K562 (cell line): Measurements from ENCODE around the gene SAT2. TPM values are rescaled to one million over a fixed set of nuclear protein-coding genes. Genes with fewer than 3 reads are reported as not detected.

Experiments
- CC2D1A ChIP-seq: fragments of 450-650 bp; IDR thresholded peaks from 2 replicates; pipeline ENCODE4 v1.6.1; 2017; ENCODE audit warnings: mild to moderate bottlenecking
- FOXJ2 ChIP-seq: fragments of 200-800 bp; sonication (Bioruptor generic); IDR thresholded peaks from 2 replicates; pipeline ENCODE4 v1.6.1; 2016; ENCODE audit warnings: missing genetic modification characterization, missing compliant biosample characterization
- FUS ChIP-seq: fragments of 200-400 bp; formaldehyde crosslinking; optimal IDR thresholded peaks from 2 replicates; pipeline ENCODE3; 2017; ENCODE audit warnings: low read depth, low read length
- HEY1 ChIP-seq: fragments of 250-450 bp; sonication (Bioruptor Pico); IDR thresholded peaks from 2 replicates; pipeline ENCODE4 v1.5.0; 2020; ENCODE audit warnings: mild to moderate bottlenecking, moderate library complexity, borderline replicate concordance
- HINFP ChIP-seq: fragments of 450-650 bp; conservative IDR thresholded peaks from 2 replicates; pipeline ENCODE4 v1.6.1; 2016; ENCODE audit warnings: missing genetic modification characterization, low read depth, mild to moderate bottlenecking, control low read depth, missing compliant biosample characterization
- IRF1 ChIP-seq: sonication (generic); formaldehyde crosslinking; IDR thresholded peaks from 2 replicates; pipeline ENCODE4 v1.8.0; 2022; ENCODE audit warnings: missing genetic modification reagents, mild to moderate bottlenecking, borderline replicate concordance
- KAT2B ChIP-seq: IDR thresholded peaks from one replicate; pipeline ENCODE4 v1.6.1; 2012; ENCODE audit warnings: low read depth, mild to moderate bottlenecking, control low read depth, inconsistent platforms, low read length, moderate library complexity
- KAT7 ChIP-seq: sonication (generic); formaldehyde crosslinking; IDR thresholded peaks from 2 replicates; pipeline ENCODE4 v1.8.0; 2022; ENCODE audit warnings: missing genetic modification reagents, mild to moderate bottlenecking, borderline replicate concordance
- NFRKB ChIP-seq: fragments of 450-650 bp; IDR thresholded peaks from 2 replicates; pipeline ENCODE4 v1.6.1; 2016; ENCODE audit warnings: low read depth
- POLR3A ChIP-seq: IDR thresholded peaks from 2 replicates; pipeline ENCODE4 v1.6.1; 2011; ENCODE audit warnings: borderline replicate concordance, mild to moderate bottlenecking, moderate library complexity; ENCODE audit not compliant: insufficient read length, insufficient read depth; ENCODE audit errors: extremely low read depth
- PRDM10 ChIP-seq: fragments of 450-650 bp; IDR thresholded peaks from 2 replicates; pipeline ENCODE4 v1.6.1; 2018; ENCODE audit not compliant: partially characterized antibody
- RNF2 ChIP-seq: sonication (generic); IDR thresholded peaks from 2 replicates; pipeline ENCODE4 v1.6.1; 2016
- SAP30 ChIP-seq: fragments of 200-600 bp; sonication (generic); IDR thresholded peaks from 2 replicates; pipeline ENCODE4 v1.6.1; 2012; ENCODE audit warnings: borderline replicate concordance, low read depth, mild to moderate bottlenecking, moderate library complexity, low read length, control low read depth, inconsistent platforms; ENCODE audit not compliant: insufficient read depth, poor library complexity, severe bottlenecking
- SLC30A9 ChIP-seq: fragments of 250-450 bp; sonication (Bioruptor Pico); IDR thresholded peaks from 2 replicates; pipeline ENCODE4 v1.8.0; 2022; ENCODE audit warnings: mild to moderate bottlenecking, moderate library complexity
- TAF1 ChIP-seq: IDR thresholded peaks from 2 replicates; pipeline ENCODE4 v1.6.1; 2011; ENCODE audit warnings: mild to moderate bottlenecking, low read length, moderate library complexity; ENCODE audit not compliant: insufficient read depth, control insufficient read depth, severe bottlenecking; ENCODE audit errors: extremely low read depth
- THAP12 ChIP-seq: fragments of 250-450 bp; sonication (Bioruptor Pico); IDR thresholded peaks from 2 replicates; pipeline ENCODE4 v1.9.0; 2021; ENCODE audit warnings: mild to moderate bottlenecking, inconsistent platforms
- ZFP36 ChIP-seq: fragments of 150-350 bp; IDR thresholded peaks from 2 replicates; pipeline ENCODE4 v1.6.1; 2018; ENCODE audit warnings: low read length, low read depth; ENCODE audit not compliant: partially characterized antibody
- ZNF212 ChIP-seq: fragments of 450-650 bp; formaldehyde crosslinking; IDR thresholded peaks from 2 replicates; pipeline ENCODE4 v1.4.0; 2020; ENCODE audit warnings: mild to moderate bottlenecking
- polyA plus RNA-seq, 8 experiments: library from polyadenylated mRNA; depleted of rRNA in 4 of 8; stranded (reverse) in 5 of 8; unstranded in 3 of 8; fragments of >200 nt; fragmentation: Nextera tagmentation in 2 of 8; fragmentation: Illumina TruSeq in 1 of 8; extraction: Ambion mirVana in 2 of 8; extraction: Trizol in 1 of 8; gene quantifications; 2 replicates each; pipeline versions ENCODE4 v1.2.1 to v1.2.3, GENCODE V29; 2011 to 2014; ENCODE audit warnings: inconsistent platforms in 1 of 8, missing spikeins in 1 of 8
- total RNA-seq, 7 experiments: library from RNA; depleted of rRNA in 6 of 7; stranded (reverse); fragments of >200 nt in 6 of 7; fragmentation: Illumina TruSeq in 2 of 7; extraction: Trizol in 2 of 7; gene quantifications; 2 replicates each; pipeline versions ENCODE4 v1.2.1 to v1.2.3, GENCODE V29; 2011 to 2021; ENCODE audit warnings: low replicate concordance in 1 of 7

The SAT2 gene
- total and polyA plus RNA-seq, 9 of the 15 experiments (the other 6 are each of a cell fraction or from before 2014, with no cell fraction given), result 2.0 to 8.0 (median 5.3) TPM

- no peak for TF ChIP-seq THAP12
- TF ChIP-seq FUS, result no peak
- TF ChIP-seq SAP30, result no peak
- TF ChIP-seq PRDM10, result no peak
- no peak for TF ChIP-seq NFRKB
- no peak for TF ChIP-seq POLR3A
- TF ChIP-seq FOXJ2, result no peak
- TF ChIP-seq CC2D1A, result no peak
- no peak for TF ChIP-seq KAT2B
- no peak for TF ChIP-seq IRF1 (CRISPR knock-in tag)
- TF ChIP-seq RNF2, result 0 out of 2 replicates have a peak, but pooled peaks have one; percentile 18
- TF ChIP-seq ZNF212, result no peak
- no peak for TF ChIP-seq KAT7 (CRISPR knock-in tag)
- no peak for TF ChIP-seq SLC30A9 (CRISPR knock-in tag)
- no peak for TF ChIP-seq HINFP (tag)
- TF ChIP-seq ZFP36, result no peak
- TF ChIP-seq TAF1, result peak; percentile 82
- no peak for TF ChIP-seq HEY1 (CRISPR knock-in tag)
Measured at GRCh38 chr17:7579001-7579833, 48.4 kb downstream of the SAT2 start, which contains the start of gene CD68 (continued).
